GM13977 (cell line): ENCODE data around the gene IFIT2.
"Not testable (repeated sequence)": the region's sequence is repeated elsewhere in the genome, so short reads cannot be mapped to it uniquely, and the experiment has no call there.

Experiments used
- DNase-seq: peaks from one replicate; pipeline ENCODE4 v3.0.0; 2012; ENCODE audit warnings: low spot score
- in situ Hi-C: fragments of 300-500 bp; cut with MboI; formaldehyde crosslinking; loops from one replicate; pipeline ENCODE4 v1.12.0; 2022; ENCODE audit warnings: low sequenced_read_pairs, low pct_unique_long_range_greater_than_20kb, mixed read lengths, inconsistent platforms; ENCODE audit not compliant: unreplicated experiment
- TF ChIP-seq, protein P1 (sequence below): IDR thresholded peaks from 2 replicates; pipeline ENCODE4 v1.5.1; 2012; ENCODE audit warnings: mild to moderate bottlenecking, control low read depth; ENCODE audit not compliant: insufficient read depth; ENCODE audit errors: extremely low read depth, missing control alignments

IFIT2 gene

DNA sequence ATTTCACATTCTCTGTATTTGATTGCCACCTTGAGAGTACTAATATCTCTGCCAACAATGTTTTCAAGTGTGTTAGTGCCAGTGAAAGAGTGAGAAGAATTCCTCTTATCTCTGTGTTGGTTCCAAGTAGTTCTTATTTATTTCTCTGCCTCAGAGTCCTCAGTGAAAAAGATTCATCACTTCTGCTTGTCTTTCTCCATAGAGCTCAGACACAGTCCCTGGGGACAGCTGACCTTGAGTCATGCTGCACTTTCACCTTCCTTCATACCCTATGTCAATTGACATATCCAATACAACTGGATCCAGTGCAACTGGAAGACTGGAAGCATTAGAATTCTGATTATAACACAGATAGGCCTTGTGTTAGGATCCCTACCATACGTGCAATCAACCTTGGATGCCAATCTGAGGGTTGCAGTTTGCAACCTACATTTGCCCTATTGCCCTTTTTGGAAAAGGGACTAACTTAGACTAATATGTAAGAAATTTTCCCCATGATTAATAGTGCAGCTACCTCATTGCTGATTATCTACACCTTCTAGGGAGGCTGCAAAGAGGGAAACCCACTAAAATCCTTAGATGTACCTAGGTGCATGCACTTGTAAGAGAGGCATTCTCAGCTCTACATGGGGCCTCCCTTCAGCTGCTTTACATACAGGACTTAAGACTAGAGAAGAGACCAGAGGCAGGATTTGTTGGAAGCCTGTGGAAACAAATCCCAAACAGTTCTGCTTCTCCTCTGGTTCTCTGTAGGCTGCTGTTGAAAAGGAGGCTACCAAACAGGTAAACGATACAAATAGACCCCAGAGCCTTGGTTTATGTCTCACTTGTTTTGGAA is 8.4 kb downstream of the IFIT2 start:
- TF ChIP-seq, protein P1, sequence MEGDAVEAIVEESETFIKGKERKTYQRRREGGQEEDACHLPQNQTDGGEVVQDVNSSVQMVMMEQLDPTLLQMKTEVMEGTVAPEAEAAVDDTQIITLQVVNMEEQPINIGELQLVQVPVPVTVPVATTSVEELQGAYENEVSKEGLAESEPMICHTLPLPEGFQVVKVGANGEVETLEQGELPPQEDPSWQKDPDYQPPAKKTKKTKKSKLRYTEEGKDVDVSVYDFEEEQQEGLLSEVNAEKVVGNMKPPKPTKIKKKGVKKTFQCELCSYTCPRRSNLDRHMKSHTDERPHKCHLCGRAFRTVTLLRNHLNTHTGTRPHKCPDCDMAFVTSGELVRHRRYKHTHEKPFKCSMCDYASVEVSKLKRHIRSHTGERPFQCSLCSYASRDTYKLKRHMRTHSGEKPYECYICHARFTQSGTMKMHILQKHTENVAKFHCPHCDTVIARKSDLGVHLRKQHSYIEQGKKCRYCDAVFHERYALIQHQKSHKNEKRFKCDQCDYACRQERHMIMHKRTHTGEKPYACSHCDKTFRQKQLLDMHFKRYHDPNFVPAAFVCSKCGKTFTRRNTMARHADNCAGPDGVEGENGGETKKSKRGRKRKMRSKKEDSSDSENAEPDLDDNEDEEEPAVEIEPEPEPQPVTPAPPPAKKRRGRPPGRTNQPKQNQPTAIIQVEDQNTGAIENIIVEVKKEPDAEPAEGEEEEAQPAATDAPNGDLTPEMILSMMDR, result no peak
- in situ Hi-C loops, result no loop called here
- no peak for DNase-seq

DNA sequence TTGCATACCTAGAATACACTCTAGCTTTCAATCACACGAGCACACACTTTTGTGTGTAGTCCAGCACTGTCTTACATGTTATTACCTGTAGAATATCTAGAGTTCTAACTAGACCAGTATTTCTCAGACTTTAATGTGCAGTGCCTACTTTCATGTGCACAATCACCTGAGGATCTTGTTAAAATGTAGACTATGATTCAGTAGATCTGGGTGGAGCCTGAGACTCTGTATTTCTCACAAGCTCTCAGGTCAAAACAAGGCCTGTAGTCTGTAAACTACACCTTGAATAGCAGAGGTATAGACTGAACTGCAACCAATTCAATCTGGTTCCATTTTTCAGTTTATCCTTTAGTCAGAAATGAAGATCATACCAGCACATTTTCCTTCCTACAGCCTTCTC is 11.1 kb downstream of the IFIT2 start:
- no peak for DNase-seq
- TF ChIP-seq, protein P1, result no peak
- in situ Hi-C loops, result no loop called here

DNA sequence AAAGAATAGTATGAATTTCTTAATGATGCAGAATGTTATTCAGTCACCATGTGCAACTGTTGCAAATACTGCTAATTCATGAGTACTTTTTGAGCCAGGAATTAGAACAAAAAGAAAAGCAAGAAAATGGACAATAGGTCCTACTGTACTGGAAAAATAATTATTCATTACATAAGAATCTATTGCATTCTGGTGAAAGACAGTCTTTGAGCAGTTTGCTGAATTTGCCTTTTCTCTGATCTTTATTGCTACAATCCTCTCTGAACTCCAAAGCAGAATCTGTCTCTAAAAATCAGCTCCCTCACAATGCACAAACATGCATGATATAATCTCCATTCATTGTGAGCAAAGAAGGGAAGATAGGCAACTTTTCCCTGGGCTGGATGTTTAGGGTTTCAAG is 12.8 kb downstream of the IFIT2 start:
- no peak for DNase-seq
- in situ Hi-C loops, result no loop called here
- TF ChIP-seq, protein P1, result no peak

DNA sequence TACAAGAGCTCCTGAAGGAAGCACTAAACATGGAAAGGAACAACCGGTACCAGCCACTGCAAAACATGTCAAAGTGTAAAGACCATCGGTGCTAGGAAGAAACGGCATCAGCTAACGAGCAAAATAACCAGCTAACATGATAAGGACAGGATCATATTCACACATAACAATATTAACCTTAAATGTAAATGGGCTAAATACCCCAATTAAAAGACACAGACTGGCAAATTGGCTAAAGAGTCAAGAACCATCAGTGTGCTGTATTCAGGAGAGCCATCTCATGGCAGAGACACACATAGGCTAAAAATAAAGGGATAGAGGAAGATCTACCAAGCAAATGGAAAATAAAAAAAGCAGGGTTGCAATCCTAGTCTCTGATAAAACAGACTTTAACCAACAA is 16.2 kb downstream of the IFIT2 start:
- in situ Hi-C loops, DNase-seq: not testable (repeated sequence)

DNA sequence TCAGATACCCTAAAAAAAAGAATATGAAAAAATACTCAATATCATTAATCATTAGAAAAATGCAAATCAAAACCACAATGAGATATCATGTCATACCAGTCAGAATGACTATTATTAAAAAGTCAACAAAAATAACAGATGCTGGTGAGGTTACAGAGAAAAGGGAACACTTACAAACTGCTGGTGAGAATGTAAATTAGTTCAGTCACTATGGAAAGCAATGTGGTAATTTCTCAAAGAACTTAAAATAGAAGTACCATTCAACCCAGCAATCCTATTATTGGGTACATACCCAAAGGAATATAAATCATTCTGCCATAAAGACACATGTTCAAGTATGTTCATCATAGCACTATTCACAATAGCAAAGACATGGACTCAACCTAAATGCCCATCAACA is 23.2 kb downstream of the IFIT2 start:
- in situ Hi-C loops, DNase-seq: not testable (repeated sequence)

DNA sequence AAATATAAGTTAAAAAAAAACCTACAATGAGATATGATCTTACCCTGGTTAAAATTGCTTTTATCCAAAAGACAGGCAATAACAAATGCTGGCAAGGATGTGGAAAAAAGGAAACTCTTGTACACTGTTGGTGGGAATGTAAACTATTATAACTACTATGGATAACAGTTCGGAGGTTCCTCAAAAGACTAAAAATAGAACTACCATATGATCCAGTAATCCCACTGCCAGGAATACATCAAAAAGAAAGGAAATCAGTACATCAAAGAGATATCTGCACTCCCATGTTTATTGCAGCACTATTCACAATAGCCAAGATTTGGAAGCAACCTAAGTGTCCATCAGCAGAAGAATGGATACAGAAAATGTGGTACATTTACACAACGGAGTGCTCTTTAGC is 24.0 kb downstream of the IFIT2 start:
- in situ Hi-C loops, DNase-seq: not testable (repeated sequence)

DNA sequence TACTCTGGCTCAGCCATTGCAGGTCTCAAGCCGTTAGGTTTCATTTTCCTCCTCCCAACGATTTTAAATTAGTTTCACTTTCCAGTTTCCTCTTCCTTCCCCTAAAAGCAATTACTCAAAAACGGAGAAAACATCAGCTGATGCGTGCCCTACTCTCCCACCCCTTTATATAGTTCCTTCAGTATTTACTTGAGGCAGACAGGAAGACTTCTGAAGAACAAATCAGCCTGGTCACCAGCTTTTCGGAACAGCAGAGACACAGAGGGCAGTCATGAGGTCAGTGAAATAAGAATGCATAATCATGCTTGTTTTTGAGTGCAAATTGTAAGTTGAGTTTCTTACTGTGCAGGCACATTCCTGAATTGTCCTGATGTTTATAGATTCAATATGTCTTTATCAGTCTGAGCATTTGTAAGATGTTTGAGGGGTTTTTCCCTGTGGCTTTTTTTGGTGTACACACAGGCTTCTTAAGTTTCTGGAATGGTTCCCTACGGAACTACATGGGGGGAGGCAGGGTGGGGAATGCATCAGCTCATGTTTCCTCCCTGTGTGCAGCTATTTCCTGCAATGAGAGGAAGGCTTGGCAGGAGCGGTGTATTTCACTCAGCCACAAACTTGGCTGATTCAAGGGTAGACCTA is 26.1 kb downstream of the IFIT2 start, which contains the start of gene IFIT3:
TSS of gene IFIT3 (plus strand) at position 195 of the 639 bp plus-strand sequence. CDS start at position 272, 77 bp downstream.
- TF ChIP-seq, protein P1, result no peak
- DNase-seq, result no peak
- in situ Hi-C loops, result no loop called here

DNA sequence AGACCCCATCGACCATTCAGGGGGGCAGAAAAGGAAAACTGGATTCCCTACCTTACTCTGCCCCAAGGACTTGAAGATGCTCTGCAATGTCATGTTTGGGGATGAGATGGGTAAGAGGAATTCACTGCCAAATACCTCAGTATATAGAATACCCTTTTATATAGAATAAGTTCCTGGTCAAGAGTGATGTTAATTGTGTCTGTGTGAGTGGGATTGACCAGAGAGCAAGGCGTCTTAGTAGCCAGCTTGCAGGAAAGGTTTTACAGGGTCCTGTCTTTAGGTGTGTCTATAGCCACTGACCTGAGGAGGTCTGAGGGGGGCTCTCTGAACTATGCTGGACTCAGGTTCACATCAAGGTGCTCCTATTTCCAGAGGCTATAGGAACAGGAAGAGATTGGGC is 27.3 kb downstream of the IFIT2 start:
- DNase-seq, result no peak
- TF ChIP-seq, protein P1, result no peak
- in situ Hi-C loops, result no loop called here

DNA sequence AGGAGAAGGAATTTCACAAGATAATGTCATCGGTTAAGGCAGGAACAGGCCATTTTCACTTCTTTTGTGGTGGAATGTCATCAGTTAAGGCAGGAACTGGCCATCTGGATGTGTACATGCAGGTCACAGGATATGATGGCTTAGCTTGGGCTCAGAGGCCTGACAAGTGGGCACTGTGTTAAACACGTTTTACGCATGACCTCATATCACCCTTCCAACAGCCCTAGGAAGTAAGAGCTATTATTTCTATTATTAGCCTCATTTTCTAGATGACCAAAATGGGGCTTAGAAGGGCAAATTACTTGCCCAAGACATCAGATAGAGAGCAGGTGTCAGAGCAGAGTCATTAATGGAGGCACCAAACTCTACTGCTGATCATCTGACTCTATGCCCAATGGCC is 28.2 kb downstream of the IFIT2 start:
- DNase-seq, in situ Hi-C loops: not testable (repeated sequence)
